PC-3 (cell line): ENCODE measurements around the gene LRSAM1. TPM values are rescaled to one million over a fixed set of nuclear protein-coding genes. Genes with fewer than 3 reads are reported as not detected.

Experiments used
- ATAC-seq: fragments of 200-7000 bp; cut with Tn5 transposase; 2 replicates; pipeline ENCODE4 v1.9.1; 2020; ENCODE audit warnings: mild to moderate bottlenecking, moderate library complexity
- BruUV-seq: library from RNA; stranded (reverse); fragments of 400-500 nt; replicated peaks from 2 replicates; lab custom pipeline; 2021; lab: Mats Ljungman, UMichigan
- CTCF ChIA-PET: fragments of 300-600 bp; sonication (Branson Sonifier 250); formaldehyde crosslinking; loops from one replicate; lab custom pipeline; 2022; ENCODE audit warnings: antibody characterized with exemption; lab: Charles Lee
- POLR2A ChIA-PET: fragments of 300-600 bp; sonication (Branson Sonifier 250); formaldehyde crosslinking; loops from one replicate; lab custom pipeline; 2022; ENCODE audit warnings: antibody characterized with exemption; ENCODE audit not compliant: unreplicated experiment; lab: Charles Lee
- DNase-seq: peaks from one replicate; pipeline ENCODE4 v3.0.0-alpha.2; 2015
- H2AFZ ChIP-seq: fragments of 300-600 bp; sonication (generic); 2 replicates; pipeline ENCODE4 v1.6.0; 2016; ENCODE audit warnings: antibody characterized with exemption, low read length
- H3F3A ChIP-seq: fragments of 300-600 bp; sonication (generic); one replicate; pipeline ENCODE4 v1.6.0; 2017; ENCODE audit warnings: antibody characterized with exemption, low read length, control low read depth, mild to moderate bottlenecking; ENCODE audit not compliant: unreplicated experiment
- H3K27ac ChIP-seq: fragments of 300-600 bp; sonication (generic); 2 replicates; pipeline ENCODE4 v1.5.1; 2016; ENCODE audit warnings: mild to moderate bottlenecking, low read length
- H3K27me3 ChIP-seq: fragments of 300-600 bp; sonication (generic); 2 replicates; pipeline ENCODE4 v1.6.1; 2016; ENCODE audit warnings: low read length, mixed read lengths
- H3K36me3 ChIP-seq: fragments of 300-600 bp; sonication (generic); 2 replicates; pipeline ENCODE4 v1.6.1; 2016; ENCODE audit warnings: low read depth, mixed run types, low read length, mixed read lengths
- H3K4me1 ChIP-seq: fragments of 300-600 bp; sonication (generic); 2 replicates; pipeline ENCODE4 v1.5.1; 2016; ENCODE audit warnings: low read length; ENCODE audit not compliant: insufficient read depth
- H3K4me2 ChIP-seq: fragments of 300-600 bp; sonication (generic); 2 replicates; pipeline ENCODE4 v1.6.0; 2016; ENCODE audit warnings: low read length
- H3K4me3 ChIP-seq: fragments of 300-600 bp; sonication (generic); 2 replicates; pipeline ENCODE4 v1.5.1; 2016; ENCODE audit warnings: mild to moderate bottlenecking, low read length, mixed read lengths
- H3K79me2 ChIP-seq: fragments of 300-600 bp; sonication (generic); 2 replicates; pipeline ENCODE4 v1.6.1; 2017; ENCODE audit warnings: low read length, mixed read lengths
- H3K9ac ChIP-seq: fragments of 300-600 bp; sonication (generic); 2 replicates; pipeline ENCODE4 v1.6.0; 2016; ENCODE audit warnings: mild to moderate bottlenecking, low read length
- H3K9me2 ChIP-seq: fragments of 300-600 bp; sonication (generic); replicated peaks from 2 replicates; pipeline ENCODE4 v1.6.1; 2016; ENCODE audit warnings: mixed run types, low read length, mixed read lengths
- H3K9me3 ChIP-seq: fragments of 300-600 bp; sonication (generic); 2 replicates; pipeline ENCODE4 v1.6.1; 2016; ENCODE audit warnings: low read length, mixed read lengths
- H4K20me1 ChIP-seq: fragments of 300-600 bp; sonication (generic); 2 replicates; pipeline ENCODE4 v1.6.1; 2016; ENCODE audit warnings: low read length, mixed read lengths
- CTCF ChIP-seq: fragments of 300-600 bp; sonication (generic); conservative IDR thresholded peaks from 2 replicates; pipeline ENCODE4 v1.5.1; 2017; ENCODE audit warnings: antibody characterized with exemption, low read depth, mild to moderate bottlenecking, low read length
- EZH2 ChIP-seq: fragments of 300-600 bp; sonication (generic); IDR thresholded peaks from one replicate; pipeline ENCODE4 v1.6.1; 2017; ENCODE audit warnings: antibody characterized with exemption, mild to moderate bottlenecking, low read length; ENCODE audit not compliant: unreplicated experiment
- EZH2phosphoT487 ChIP-seq: fragments of 300-600 bp; sonication (generic); IDR thresholded peaks from 2 replicates; pipeline ENCODE4 v1.6.1; 2018; ENCODE audit warnings: mild to moderate bottlenecking, antibody characterized with exemption, low read length, borderline replicate concordance
- intact Hi-C: fragments of 100-400 bp; cut with micrococcal nuclease; formaldehyde crosslinking; loops from 2 replicates; pipeline ENCODE4 v1.9.0; 2023
- total RNA-seq: library from RNA; depleted of rRNA; stranded (reverse); fragments of >200 nt; gene quantifications from 2 replicates; pipeline ENCODE4 v1.2.3, GENCODE V29; 2014

Gene LRSAM1
- total RNA-seq, 1 experiment from 2014 or later: 9.6 TPM

GRCh38 chr9:127406799-127407491, 44.4 kb upstream of the LRSAM1 start:
- Histone ChIP-seq H3K27ac (no peak overlapping the region), H3K9me2 (no peaks in the 10 kb centered on the region), H4K20me1 (no peaks in the 10 kb centered on the region), H2AFZ (no peak overlapping the region), H3K9ac (no peak overlapping the region), H3F3A (no peaks in the 10 kb centered on the region), H3K9me3 (no peaks in the 10 kb centered on the region), H3K4me1 (no peaks in the 10 kb centered on the region), H3K4me3 (no peak overlapping the region), H3K27me3 (no peaks in the 10 kb centered on the region), H3K4me2 (no peak overlapping the region), H3K79me2 (no peaks in the 10 kb centered on the region), H3K36me3 (no peaks in the 10 kb centered on the region; the same call in 1 of the 2 replicates)
- TF ChIP-seq EZH2: no peak
- TF ChIP-seq CTCF: no peak
- no peak for TF ChIP-seq EZH2phosphoT487
- CTCF ChIA-PET: no interaction called here
- POLR2A ChIA-PET: no interaction called here
- DNase-seq (no peak), ATAC-seq (peak; percentile 33)
- BruUV-seq: no TSS peak
- intact Hi-C loops: no loop called here

- Histone ChIP-seq H3K27me3 (no peaks in the 10 kb centered on the region), H3K27ac (no peak overlapping the region), H3K36me3 (no peaks in the 10 kb centered on the region; the same call in 1 of the 2 replicates), H3K79me2 (no peaks in the 10 kb centered on the region), H3K9ac (no peak overlapping the region), H3K9me3 (no peaks in the 10 kb centered on the region), H3F3A (no peaks in the 10 kb centered on the region), H3K9me2 (no peaks in the 10 kb centered on the region), H4K20me1 (no peaks in the 10 kb centered on the region), H3K4me1 (no peaks in the 10 kb centered on the region), H2AFZ (no peak overlapping the region), H3K4me2 (no peak overlapping the region), H3K4me3 (no peak overlapping the region)
- DNase-seq: no peak
- POLR2A ChIA-PET: no interaction called here
- CTCF ChIA-PET: interaction anchor here (0.7 kb wide), 1 partner anchor 48 kb away, joined by 5 read pairs; no protein-coding TSS in a partner anchor
- intact Hi-C loops: no loop called here
- ATAC-seq: peak; percentile 49; the same call in 1 of the 2 replicates
- TF ChIP-seq EZH2 (no peak), CTCF (no peak), EZH2phosphoT487 (no peak)
- TSS peak; percentile 15 for BruUV-seq
These were observed 43.8 kb upstream of the LRSAM1 start for GRCh38 chr9:127407492-127407843.

GRCh38 chr9:127411122-127411521, 40.2 kb upstream of the LRSAM1 start:
- no peak for TF ChIP-seq EZH2phosphoT487
- no peak for TF ChIP-seq CTCF
- no peak for TF ChIP-seq EZH2
- Histone ChIP-seq H3K4me2 (no peak overlapping the region), H3K79me2 (no peaks in the 10 kb centered on the region), H3F3A (no peaks in the 10 kb centered on the region), H4K20me1 (no peaks in the 10 kb centered on the region), H3K36me3 (no peaks in the 10 kb centered on the region), H3K9me2 (no peaks in the 10 kb centered on the region), H3K27ac (no peak overlapping the region), H3K4me3 (no peak overlapping the region), H2AFZ (no peak overlapping the region), H3K9ac (no peak overlapping the region), H3K27me3 (no peaks in the 10 kb centered on the region), H3K9me3 (no peaks in the 10 kb centered on the region), H3K4me1 (peaks cover 14% of the 10 kb centered on the region; the same call in 1 of the 2 replicates)
- DNase-seq (no peak), ATAC-seq (no peak)
- ChIA-PET POLR2A (no interaction called here), CTCF (no interaction called here)
- intact Hi-C loops: no loop called here
- BruUV-seq: no TSS peak
